SK-N-SH treated with all-trans-retinoic acid at 6 μM for 48 hours (cell line): ENCODE data around the gene FAT4.

Experiments used
- ATAC-seq: fragments of 200-7000 bp; cut with Tn5 transposase; 3 replicates; pipeline ENCODE4 v1.9.1; 2020; ENCODE audit warnings: mild to moderate bottlenecking, moderate library complexity
- ARNTL ChIP-seq: fragments of 450-650 bp; formaldehyde crosslinking; IDR thresholded peaks from 2 replicates; pipeline ENCODE4 v1.5.0; 2020; ENCODE audit warnings: low read depth, mild to moderate bottlenecking, moderate library complexity, borderline replicate concordance
- BACH2 ChIP-seq: fragments of 250-450 bp; sonication (Bioruptor Pico); IDR thresholded peaks from 2 replicates; pipeline ENCODE4 v1.9.0; 2021; ENCODE audit warnings: mild to moderate bottlenecking, borderline replicate concordance
- CSDC2 ChIP-seq: fragments of 250-450 bp; sonication (Bioruptor Pico); IDR thresholded peaks from 2 replicates; pipeline ENCODE4 v1.5.0; 2020; ENCODE audit warnings: mild to moderate bottlenecking, moderate library complexity
- CSRNP3 ChIP-seq: fragments of 250-450 bp; sonication (Bioruptor Pico); IDR thresholded peaks from 2 replicates; pipeline ENCODE4 v1.5.1; 2021; ENCODE audit warnings: mild to moderate bottlenecking, moderate library complexity
- ESRRG ChIP-seq: fragments of 250-450 bp; sonication (Bioruptor Pico); IDR thresholded peaks from 2 replicates; pipeline ENCODE4 v1.6.1; 2021; ENCODE audit warnings: mild to moderate bottlenecking
- GLIS3 ChIP-seq: fragments of 250-450 bp; sonication (Bioruptor Pico); IDR thresholded peaks from 2 replicates; pipeline ENCODE4 v1.5.0; 2020; ENCODE audit warnings: mild to moderate bottlenecking, moderate library complexity
- ISL1 ChIP-seq: fragments of 250-450 bp; sonication (Bioruptor Pico); IDR thresholded peaks from 2 replicates; pipeline ENCODE4 v2.1.2; 2022; ENCODE audit warnings: mild to moderate bottlenecking, moderate library complexity
- OSR1 ChIP-seq: fragments of 250-450 bp; sonication (Bioruptor Pico); IDR thresholded peaks from 2 replicates; pipeline ENCODE4 v1.8.0; 2022; ENCODE audit warnings: moderate library complexity, mild to moderate bottlenecking, inconsistent platforms
- PATZ1 ChIP-seq: fragments of 250-450 bp; sonication (Bioruptor Pico); IDR thresholded peaks from 2 replicates; pipeline ENCODE4 v1.8.0; 2020; ENCODE audit warnings: mild to moderate bottlenecking, moderate library complexity, borderline replicate concordance
- PPARA ChIP-seq: fragments of 250-450 bp; sonication (Bioruptor Pico); IDR thresholded peaks from 2 replicates; pipeline ENCODE4 v1.5.0; 2020; ENCODE audit warnings: mild to moderate bottlenecking, borderline replicate concordance
- RARB ChIP-seq: fragments of 250-450 bp; sonication (Bioruptor Pico); IDR thresholded peaks from 2 replicates; pipeline ENCODE4 v1.8.0; 2021; ENCODE audit warnings: mild to moderate bottlenecking, moderate library complexity
- SNAI2 ChIP-seq: fragments of 250-450 bp; sonication (Bioruptor Pico); IDR thresholded peaks from 2 replicates; pipeline ENCODE4 v1.5.0; 2020; ENCODE audit warnings: mild to moderate bottlenecking, moderate library complexity
- TCF4 ChIP-seq: fragments of 250-450 bp; sonication (Bioruptor Pico); IDR thresholded peaks from 2 replicates; pipeline ENCODE4 v1.8.0; 2021; ENCODE audit warnings: mild to moderate bottlenecking, moderate library complexity, borderline replicate concordance
- TOX ChIP-seq: fragments of 250-450 bp; sonication (Bioruptor Pico); IDR thresholded peaks from 2 replicates; pipeline ENCODE4 v1.8.0; 2021; ENCODE audit warnings: mild to moderate bottlenecking, moderate library complexity, borderline replicate concordance
- TSHZ2 ChIP-seq: fragments of 250-450 bp; sonication (Bioruptor Pico); IDR thresholded peaks from 2 replicates; pipeline ENCODE4 v1.5.0; 2020; ENCODE audit warnings: mild to moderate bottlenecking, moderate library complexity
- ZC3H10 ChIP-seq: fragments of 250-450 bp; sonication (Bioruptor Pico); IDR thresholded peaks from 2 replicates; pipeline ENCODE4 v1.5.1; 2021; ENCODE audit warnings: mild to moderate bottlenecking, moderate library complexity
- ZFP3 ChIP-seq: fragments of 250-450 bp; sonication (Bioruptor Pico); IDR thresholded peaks from 2 replicates; pipeline ENCODE4 v1.5.0; 2020; ENCODE audit warnings: mild to moderate bottlenecking, moderate library complexity
- ZFP30 ChIP-seq: fragments of 450-650 bp; formaldehyde crosslinking; IDR thresholded peaks from 2 replicates; pipeline ENCODE4 v1.5.0; 2022; ENCODE audit warnings: mild to moderate bottlenecking, moderate library complexity
- ZNF565 ChIP-seq: fragments of 450-650 bp; formaldehyde crosslinking; conservative IDR thresholded peaks from 2 replicates; pipeline ENCODE4 v1.5.0; 2020; ENCODE audit warnings: low read depth, mild to moderate bottlenecking, moderate library complexity
- ZNF70 ChIP-seq: fragments of 450-650 bp; formaldehyde crosslinking; IDR thresholded peaks from 2 replicates; pipeline ENCODE4 v1.5.0; 2020; ENCODE audit warnings: mild to moderate bottlenecking, moderate library complexity
- ZNF8 ChIP-seq: fragments of 450-650 bp; formaldehyde crosslinking; IDR thresholded peaks from 2 replicates; pipeline ENCODE4 v1.5.0; 2020; ENCODE audit warnings: mild to moderate bottlenecking, moderate library complexity
- TF ChIP-seq, protein P1 (sequence below): fragments of 250-450 bp; sonication (Bioruptor Pico); IDR thresholded peaks from 2 replicates; pipeline ENCODE4 v1.8.0; 2021; ENCODE audit warnings: low read depth, mild to moderate bottlenecking, moderate library complexity, borderline replicate concordance
- TF ChIP-seq, protein P2 (sequence below): fragments of 250-450 bp; sonication (Bioruptor Pico); IDR thresholded peaks from 2 replicates; pipeline ENCODE4 v1.5.1; 2020; ENCODE audit warnings: low read depth, mild to moderate bottlenecking, moderate library complexity

Gene FAT4

DNA sequence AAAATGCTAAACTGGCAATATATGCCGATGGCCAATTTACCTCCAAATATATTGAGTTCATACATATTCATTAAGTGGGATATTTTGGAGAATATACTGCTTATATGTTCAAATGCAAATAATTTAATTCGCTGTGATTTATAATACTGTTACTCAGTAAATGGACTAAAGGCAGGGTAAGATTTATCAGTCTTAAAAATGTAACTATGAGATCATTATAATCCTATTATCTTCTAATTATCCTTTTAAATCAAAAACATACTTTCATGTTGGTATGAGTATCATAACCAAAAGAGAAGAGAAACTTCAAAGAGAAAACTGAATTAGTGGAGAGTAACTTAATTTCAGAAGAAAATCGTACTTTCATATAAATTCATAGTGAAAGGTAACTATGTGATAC lies 44.6 kb downstream of the FAT4 start:
- TF ChIP-seq, protein P1, sequence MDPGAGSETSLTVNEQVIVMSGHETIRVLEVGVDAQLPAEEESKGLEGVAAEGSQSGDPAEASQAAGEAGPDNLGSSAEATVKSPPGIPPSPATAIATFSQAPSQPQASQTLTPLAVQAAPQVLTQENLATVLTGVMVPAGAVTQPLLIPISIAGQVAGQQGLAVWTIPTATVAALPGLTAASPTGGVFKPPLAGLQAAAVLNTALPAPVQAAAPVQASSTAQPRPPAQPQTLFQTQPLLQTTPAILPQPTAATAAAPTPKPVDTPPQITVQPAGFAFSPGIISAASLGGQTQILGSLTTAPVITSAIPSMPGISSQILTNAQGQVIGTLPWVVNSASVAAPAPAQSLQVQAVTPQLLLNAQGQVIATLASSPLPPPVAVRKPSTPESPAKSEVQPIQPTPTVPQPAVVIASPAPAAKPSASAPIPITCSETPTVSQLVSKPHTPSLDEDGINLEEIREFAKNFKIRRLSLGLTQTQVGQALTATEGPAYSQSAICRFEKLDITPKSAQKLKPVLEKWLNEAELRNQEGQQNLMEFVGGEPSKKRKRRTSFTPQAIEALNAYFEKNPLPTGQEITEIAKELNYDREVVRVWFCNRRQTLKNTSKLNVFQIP (CRISPR knock-in tag) = no peak
- peak; percentile 96 for TF ChIP-seq ISL1 (CRISPR knock-in tag)
- no peak for TF ChIP-seq ZNF565 (CRISPR knock-in tag)
- peak; percentile 6; the same call in 1 of the 2 replicates for TF ChIP-seq CSRNP3 (CRISPR knock-in tag)
- no peak for TF ChIP-seq GLIS3 (CRISPR knock-in tag)
- TF ChIP-seq ARNTL (CRISPR knock-in tag) = no peak
- peak; percentile 91; the same call in 1 of the 2 replicates for TF ChIP-seq TCF4 (CRISPR knock-in tag)
- TF ChIP-seq, protein P2, sequence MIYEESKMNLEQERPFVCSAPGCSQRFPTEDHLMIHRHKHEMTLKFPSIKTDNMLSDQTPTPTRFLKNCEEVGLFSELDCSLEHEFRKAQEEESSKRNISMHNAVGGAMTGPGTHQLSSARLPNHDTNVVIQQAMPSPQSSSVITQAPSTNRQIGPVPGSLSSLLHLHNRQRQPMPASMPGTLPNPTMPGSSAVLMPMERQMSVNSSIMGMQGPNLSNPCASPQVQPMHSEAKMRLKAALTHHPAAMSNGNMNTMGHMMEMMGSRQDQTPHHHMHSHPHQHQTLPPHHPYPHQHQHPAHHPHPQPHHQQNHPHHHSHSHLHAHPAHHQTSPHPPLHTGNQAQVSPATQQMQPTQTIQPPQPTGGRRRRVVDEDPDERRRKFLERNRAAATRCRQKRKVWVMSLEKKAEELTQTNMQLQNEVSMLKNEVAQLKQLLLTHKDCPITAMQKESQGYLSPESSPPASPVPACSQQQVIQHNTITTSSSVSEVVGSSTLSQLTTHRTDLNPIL = peak; percentile 99
- 0 out of 2 replicates have a peak, but pooled peaks have one; percentile 7 for TF ChIP-seq SNAI2 (CRISPR knock-in tag)
- peak; percentile 89 for TF ChIP-seq PATZ1
- no peak for TF ChIP-seq ZFP3 (CRISPR knock-in tag)
- peak; percentile 95 for TF ChIP-seq ZC3H10 (CRISPR knock-in tag)
- TF ChIP-seq TSHZ2 (CRISPR knock-in tag) = no peak
- TF ChIP-seq ZFP30 (CRISPR knock-in tag) = no peak
- no peak; the same call in 1 of the 2 replicates for TF ChIP-seq TOX (CRISPR knock-in tag)
- no peak for TF ChIP-seq BACH2
- no peak; the same call in 1 of the 2 replicates for TF ChIP-seq RARB (CRISPR knock-in tag)
- TF ChIP-seq PPARA (CRISPR knock-in tag) = no peak
- no peak for TF ChIP-seq OSR1
- no peak for TF ChIP-seq ESRRG (CRISPR knock-in tag)
- no peak for TF ChIP-seq CSDC2 (CRISPR knock-in tag)
- TF ChIP-seq ZNF70 = no peak
- peak; percentile 43; the same call in 1 of the 2 replicates for TF ChIP-seq ZNF8
- peak; percentile 68 for ATAC-seq

GRCh38 chr4:125359960-125360634 lies 45.3 kb downstream of the FAT4 start:
- ATAC-seq = peak; percentile 42
- TF ChIP-seq TOX (CRISPR knock-in tag) = no peak
- TF ChIP-seq, protein P1 (CRISPR knock-in tag) = no peak
- no peak for TF ChIP-seq ZNF8
- TF ChIP-seq RARB (CRISPR knock-in tag) = no peak
- no peak for TF ChIP-seq ARNTL (CRISPR knock-in tag)
- no peak for TF ChIP-seq PPARA (CRISPR knock-in tag)
- TF ChIP-seq GLIS3 (CRISPR knock-in tag) = no peak
- TF ChIP-seq CSRNP3 (CRISPR knock-in tag) = no peak
- TF ChIP-seq ZFP30 (CRISPR knock-in tag) = no peak
- no peak for TF ChIP-seq PATZ1
- TF ChIP-seq BACH2 = no peak
- no peak for TF ChIP-seq ISL1 (CRISPR knock-in tag)
- TF ChIP-seq ZFP3 (CRISPR knock-in tag) = no peak
- no peak for TF ChIP-seq ZC3H10 (CRISPR knock-in tag)
- no peak for TF ChIP-seq ZNF70
- no peak for TF ChIP-seq SNAI2 (CRISPR knock-in tag)
- no peak for TF ChIP-seq CSDC2 (CRISPR knock-in tag)
